Measurements from ENCODE around the gene MRTFA. TPM values are rescaled to one million over a fixed set of nuclear protein-coding genes. Genes with fewer than 3 reads are reported as not detected.

MRTFA gene
- 100 to 1,000 TPM in 2 of 5 donors, 10 to 100 TPM in 3; 40.4 to 706 (median 99.8) TPM for total RNA-seq
- polyA plus RNA-seq: 10 to 100 TPM; 11.1 to 20.2 (median 14.7) TPM
- long read RNA-seq, donor 1: 0 reads
- long read RNA-seq, donor 2, full-length matches to known transcripts: 2 of 2 reads
- long read RNA-seq, donor 2, partial matches to known transcripts: 0 of 2 reads
- long read RNA-seq, donor 2, other reads (novel, unspliced or antisense): 0 of 2 reads
- long read RNA-seq, donor 3, full-length matches to known transcripts: 1 of 1 reads
- long read RNA-seq, donor 3, partial matches to known transcripts: 0 of 1 reads
- long read RNA-seq, donor 3, other reads (novel, unspliced or antisense): 0 of 1 reads
- long read RNA-seq, donor 4: 0 reads
- long read RNA-seq, donor 5, partial matches to known transcripts: 10 of 11 reads
- long read RNA-seq, donor 5, other reads (novel, unspliced or antisense): 0 of 11 reads
- long read RNA-seq, donor 6, full-length matches to known transcripts: 6 of 6 reads
- long read RNA-seq, donor 6, partial matches to known transcripts: 0 of 6 reads
- long read RNA-seq, donor 6, other reads (novel, unspliced or antisense): 0 of 6 reads
- long read RNA-seq, donor 7, partial matches to known transcripts: 11 of 11 reads
- long read RNA-seq, donor 7, other reads (novel, unspliced or antisense): 0 of 11 reads
- long read RNA-seq, donor 8, partial matches to known transcripts: 0 of 1 reads
- long read RNA-seq, donor 8, other reads (novel, unspliced or antisense): 0 of 1 reads
- long read RNA-seq, donor 9: 0 reads
- long read RNA-seq, donor 10: 0 reads

DNA sequence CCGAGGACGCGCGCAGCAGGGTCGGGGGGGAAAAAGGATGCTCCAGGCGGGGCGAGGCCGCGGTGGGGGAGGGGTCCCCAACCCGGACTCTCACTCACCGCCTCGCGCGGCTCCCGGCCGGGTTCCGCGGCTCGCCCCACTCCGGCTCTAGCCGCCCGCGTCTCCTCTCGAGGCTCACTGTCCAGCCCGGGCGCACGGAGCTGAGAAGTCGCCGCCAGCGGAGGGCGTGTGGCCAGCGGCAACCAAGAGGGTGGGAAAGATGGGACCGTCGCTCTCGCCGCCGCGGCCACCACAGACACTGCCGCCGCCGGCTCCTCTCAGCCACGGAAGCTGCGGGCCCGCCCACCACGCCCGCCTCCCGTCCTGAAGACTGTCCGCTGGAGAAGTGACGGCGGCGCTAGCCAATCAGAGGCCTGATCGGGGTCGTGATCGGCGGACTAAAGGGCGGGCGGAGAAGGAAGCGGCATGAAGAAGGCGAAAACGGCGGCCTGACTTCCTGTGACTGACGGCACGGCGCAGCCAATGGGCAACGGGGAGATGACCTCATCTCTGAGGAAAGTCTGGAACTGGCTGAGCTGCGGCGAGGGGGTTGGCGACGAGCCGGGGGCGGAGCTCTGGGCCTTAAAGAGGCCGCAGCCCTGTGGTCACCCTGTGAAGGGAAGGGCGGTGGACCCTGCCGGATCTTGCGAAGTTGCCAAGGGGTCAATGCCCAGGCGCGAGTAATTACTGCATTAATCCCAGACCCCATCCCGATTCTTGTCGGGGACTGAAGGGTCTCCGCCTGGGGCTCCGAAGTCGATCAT, at the start of gene MRTFA:
TSS of gene MRTFA (minus strand) at position 340 of the 803 bp plus-strand sequence.
- DNase-seq: peak; percentile 100
- no peaks in the 10 kb centered on the region for H3K9me3 ChIP-seq
- TF ChIP-seq EP300 (IDR thresholded peaks at IDR 0.05): no peak
- peak in 2 of 4 donors; percentile 78 to 93 for TF ChIP-seq POLR2A (IDR thresholded peaks at IDR 0.05)
- peak; percentile 83 to 98 (median 95) for TF ChIP-seq POLR2AphosphoS5 (IDR thresholded peaks at IDR 0.05)
- peak within 1 kb of the TSS; percentile 92 to 99 (median 95) for H3K27ac ChIP-seq
- H3K27me3 ChIP-seq: no peaks in the 10 kb centered on the region
- H3K36me3 ChIP-seq: no peaks in the 10 kb centered on the region
- peaks cover 4 to 51% (median 45%) of the 10 kb centered on the region in 4 donors for H3K4me1 ChIP-seq
- H3K4me3 ChIP-seq: peak within 1 kb of the TSS; percentile 85 to 98 (median 94)
- intact Hi-C loops (cut with DNase I; ENCODE audit: low total_unique reads): loop anchor here (10.0 kb wide), 1 partner anchor 112 kb away; no protein-coding TSS in a partner anchor
- 0 to 1% (median 0%) methylated on average over 24 to 82 of the region's 82 CpGs for WGBS, 5 donors

GRCh38 chr22:40685406-40685805, 48.9 kb upstream of the MRTFA start:
- Histone ChIP-seq H3K27me3 (peaks cover 0 to 31% (median 0%) of the 10 kb centered on the region in 3 donors), H3K4me3 (no peak overlapping the region), H3K27ac (no peak overlapping the region), H3K4me1 (peaks cover under 1 to 13% (median 8%) of the 10 kb centered on the region in 4 donors), H3K9me3 (no peaks in the 10 kb centered on the region), H3K36me3 (no peaks in the 10 kb centered on the region)
- intact Hi-C loops (cut with DNase I; ENCODE audit: low total_unique reads): no loop called here
- WGBS, 5 donors: 88 to 95% (median 91%) methylated on average over 3 of the region's 3 CpGs
- DNase-seq: no peak
- TF ChIP-seq POLR2A (IDR thresholded peaks at IDR 0.05) (no peak), POLR2AphosphoS5 (IDR thresholded peaks at IDR 0.05) (no peak), EP300 (IDR thresholded peaks at IDR 0.05) (no peak)
- TF ChIP-seq, protein P1, sequence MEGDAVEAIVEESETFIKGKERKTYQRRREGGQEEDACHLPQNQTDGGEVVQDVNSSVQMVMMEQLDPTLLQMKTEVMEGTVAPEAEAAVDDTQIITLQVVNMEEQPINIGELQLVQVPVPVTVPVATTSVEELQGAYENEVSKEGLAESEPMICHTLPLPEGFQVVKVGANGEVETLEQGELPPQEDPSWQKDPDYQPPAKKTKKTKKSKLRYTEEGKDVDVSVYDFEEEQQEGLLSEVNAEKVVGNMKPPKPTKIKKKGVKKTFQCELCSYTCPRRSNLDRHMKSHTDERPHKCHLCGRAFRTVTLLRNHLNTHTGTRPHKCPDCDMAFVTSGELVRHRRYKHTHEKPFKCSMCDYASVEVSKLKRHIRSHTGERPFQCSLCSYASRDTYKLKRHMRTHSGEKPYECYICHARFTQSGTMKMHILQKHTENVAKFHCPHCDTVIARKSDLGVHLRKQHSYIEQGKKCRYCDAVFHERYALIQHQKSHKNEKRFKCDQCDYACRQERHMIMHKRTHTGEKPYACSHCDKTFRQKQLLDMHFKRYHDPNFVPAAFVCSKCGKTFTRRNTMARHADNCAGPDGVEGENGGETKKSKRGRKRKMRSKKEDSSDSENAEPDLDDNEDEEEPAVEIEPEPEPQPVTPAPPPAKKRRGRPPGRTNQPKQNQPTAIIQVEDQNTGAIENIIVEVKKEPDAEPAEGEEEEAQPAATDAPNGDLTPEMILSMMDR (IDR thresholded peaks at IDR 0.05): no peak

DNA sequence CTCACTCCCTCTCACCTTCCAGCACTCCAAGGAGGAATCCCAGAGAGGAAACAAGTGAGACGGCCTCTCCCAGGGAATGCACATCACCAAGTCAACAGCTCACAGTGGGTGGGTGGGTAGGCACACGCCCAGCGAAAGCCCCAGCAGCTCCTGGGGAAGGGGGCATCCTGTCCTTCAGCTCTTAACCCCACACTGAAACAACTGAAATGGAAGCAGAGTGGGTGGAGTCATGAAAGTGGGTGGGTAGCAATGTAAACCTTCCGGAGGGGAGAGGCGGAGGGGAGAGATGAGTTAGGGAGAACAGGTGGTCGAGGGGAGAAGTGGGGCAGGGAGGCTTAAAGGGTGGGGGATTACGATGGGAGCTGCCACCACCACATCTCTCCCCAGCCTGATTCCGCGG, 48.2 kb upstream of the MRTFA start:
- WGBS, 5 donors: 44 to 50% (median 45%) methylated on average over 9 of the region's 9 CpGs
- intact Hi-C loops (cut with DNase I; ENCODE audit: low total_unique reads): loop anchor here (5.0 kb wide), 1 partner anchor 73 kb away; no protein-coding TSS in a partner anchor
- peaks cover 0 to 37% (median 0%) of the 10 kb centered on the region in 3 donors for H3K27me3 ChIP-seq
- H3K4me3 ChIP-seq: no peak overlapping the region
- no peak overlapping the region for H3K27ac ChIP-seq
- peaks cover 6 to 19% (median 12%) of the 10 kb centered on the region in 4 donors for H3K4me1 ChIP-seq
- TF ChIP-seq EP300 (IDR thresholded peaks at IDR 0.05) (no peak), POLR2AphosphoS5 (IDR thresholded peaks at IDR 0.05) (no peak), POLR2A (IDR thresholded peaks at IDR 0.05) (no peak)
- TF ChIP-seq, protein P1 (IDR thresholded peaks at IDR 0.05): no peak
- H3K9me3 ChIP-seq: no peaks in the 10 kb centered on the region
- no peak for DNase-seq
- H3K36me3 ChIP-seq: no peaks in the 10 kb centered on the region

- H3K27ac ChIP-seq: no peak overlapping the region
- H3K27me3 ChIP-seq: peaks cover 0 to 52% (median 11%) of the 10 kb centered on the region in 3 donors
- DNase-seq: no peak
- H3K9me3 ChIP-seq: no peaks in the 10 kb centered on the region
- H3K4me3 ChIP-seq: no peak overlapping the region
- H3K36me3 ChIP-seq: no peaks in the 10 kb centered on the region
- WGBS, 5 donors: 87 to 93% (median 90%) methylated on average over 19 of the region's 19 CpGs
- intact Hi-C loops (cut with DNase I; ENCODE audit: low total_unique reads): loop anchor here (5.0 kb wide), 1 partner anchor 76 kb away; no protein-coding TSS in a partner anchor
- H3K4me1 ChIP-seq: peaks cover 6 to 29% (median 20%) of the 10 kb centered on the region in 4 donors
- TF ChIP-seq POLR2AphosphoS5 (IDR thresholded peaks at IDR 0.05) (no peak), EP300 (IDR thresholded peaks at IDR 0.05) (no peak), POLR2A (IDR thresholded peaks at IDR 0.05) (no peak)
- TF ChIP-seq, protein P1 (IDR thresholded peaks at IDR 0.05): no peak
Measured at GRCh38 chr22:40681451-40681850, 44.9 kb upstream of the MRTFA start.
